ENCODE results near the gene WWOX.

The WWOX gene

GRCh38 chr16:78996790-78997189, 897.3 kb downstream of the WWOX start:
- DNase-seq, result no peak
- ATAC-seq, result no peak

GRCh38 chr16:78998879-78999278, 899.4 kb downstream of the WWOX start:
- DNase-seq (no peak), ATAC-seq (no peak)

GRCh38 chr16:79001156-79001967, 901.9 kb downstream of the WWOX start:
- DNase-seq (no peak), ATAC-seq (no peak)

GRCh38 chr16:79003026-79003609, 903.7 kb downstream of the WWOX start:
- DNase-seq, result no peak
- ATAC-seq, result no peak

GRCh38 chr16:79004309-79004708, 904.9 kb downstream of the WWOX start:
- no peak for DNase-seq
- no peak for ATAC-seq

GRCh38 chr16:79005096-79005495, 905.6 kb downstream of the WWOX start:
- ATAC-seq (no peak), DNase-seq (no peak)

GRCh38 chr16:79006206-79006605, 906.8 kb downstream of the WWOX start:
- ATAC-seq (no peak), DNase-seq (no peak)

- no peak for DNase-seq
- ATAC-seq, result no peak
These were observed 907.3 kb downstream of the WWOX start for GRCh38 chr16:79006765-79007164.

- DNase-seq (no peak), ATAC-seq (peak; percentile 75)
These were observed 908.2 kb downstream of the WWOX start for GRCh38 chr16:79007614-79008013.

- peak; percentile 8 for DNase-seq
These were observed 908.8 kb downstream of the WWOX start for GRCh38 chr16:79008036-79008868.

GRCh38 chr16:79008869-79009179, 909.4 kb downstream of the WWOX start:
- no peak for DNase-seq
- no peak for ATAC-seq

More at GRCh38 chr16:79008036-79008868, 908.8 kb downstream of the WWOX start:
- ATAC-seq, result peak; percentile 65

GRCh38 chr16:79009896-79010295, 910.4 kb downstream of the WWOX start:
- DNase-seq (no peak), ATAC-seq (no peak)

GRCh38 chr16:79011282-79011681, 911.8 kb downstream of the WWOX start:
- no peak for DNase-seq
- ATAC-seq, result no peak

GRCh38 chr16:79012671-79013434, 913.4 kb downstream of the WWOX start:
- ATAC-seq, result no peak
- DNase-seq, result no peak

GRCh38 chr16:79013930-79014660, 914.6 kb downstream of the WWOX start:
- ATAC-seq (no peak), DNase-seq (no peak)

GRCh38 chr16:79018650-79019429, 919.4 kb downstream of the WWOX start:
- ATAC-seq, result no peak

GRCh38 chr16:79019431-79019830, 920.0 kb downstream of the WWOX start:
- no peak for ATAC-seq
- DNase-seq, result no peak

More at GRCh38 chr16:79018650-79019429, 919.4 kb downstream of the WWOX start:
- no peak for DNase-seq

- no peak for DNase-seq
- no peak for ATAC-seq
These were observed 922.7 kb downstream of the WWOX start for GRCh38 chr16:79021991-79022630.

GRCh38 chr16:79026117-79026516, 926.7 kb downstream of the WWOX start:
- no peak for ATAC-seq
- DNase-seq, result no peak

GRCh38 chr16:79036541-79036940, 937.1 kb downstream of the WWOX start:
- DNase-seq (no peak), ATAC-seq (no peak)

Measured in stimulated activated naive CD8-positive, alpha-beta T cell treated with anti-CD3 and anti-CD28 coated beads, Interleukin-15, Interleukin-2, amounts not matched to agents 100 U/mL and 50 U/mL, for 24 hours (primary cell).